NAMALWA (cell line): ENCODE results near the gene CADM1.

ENCODE experiments used
- DNase-seq: peaks from one replicate; pipeline ENCODE4 v3.0.0-alpha.2; 2015; ENCODE audit warnings: low spot score

CADM1 gene

GRCh38 chr11:115352805-115353485 lies 151.3 kb downstream of the CADM1 start:
- DNase-seq, result no peak

- no peak for DNase-seq
Observed at GRCh38 chr11:115349335-115350017, 154.7 kb downstream of the CADM1 start.

- DNase-seq, result no peak
Observed at GRCh38 chr11:115348416-115348815, 155.8 kb downstream of the CADM1 start.

- no peak for DNase-seq
Observed at GRCh38 chr11:115347106-115347505, 157.1 kb downstream of the CADM1 start.

GRCh38 chr11:115345840-115346239 lies 158.4 kb downstream of the CADM1 start:
- DNase-seq, result no peak

- no peak for DNase-seq
Observed at GRCh38 chr11:115345361-115345760, 158.9 kb downstream of the CADM1 start.

- no peak for DNase-seq
Observed at GRCh38 chr11:115344846-115345245, 159.4 kb downstream of the CADM1 start.

- no peak for DNase-seq
Observed at GRCh38 chr11:115342142-115342541, 162.1 kb downstream of the CADM1 start.

GRCh38 chr11:115340874-115341273 lies 163.3 kb downstream of the CADM1 start:
- no peak for DNase-seq

- no peak for DNase-seq
Observed at GRCh38 chr11:115338476-115338875, 165.7 kb downstream of the CADM1 start.

GRCh38 chr11:115334932-115335788 lies 169.1 kb downstream of the CADM1 start:
- DNase-seq, result peak; percentile 47

GRCh38 chr11:115333949-115334348 lies 170.3 kb downstream of the CADM1 start:
- DNase-seq, result no peak

- no peak for DNase-seq
Observed at GRCh38 chr11:115333121-115333520, 171.1 kb downstream of the CADM1 start.

GRCh38 chr11:115330684-115331482 lies 173.3 kb downstream of the CADM1 start:
- DNase-seq, result no peak

- no peak for DNase-seq
Observed at GRCh38 chr11:115326526-115326925, 177.7 kb downstream of the CADM1 start.

GRCh38 chr11:115325523-115325922 lies 178.7 kb downstream of the CADM1 start:
- DNase-seq, result no peak

- peak; percentile 74 for DNase-seq
Observed at GRCh38 chr11:115324581-115325432, 179.4 kb downstream of the CADM1 start.

GRCh38 chr11:115322553-115323203 lies 181.5 kb downstream of the CADM1 start:
- no peak for DNase-seq

- no peak for DNase-seq
Observed at GRCh38 chr11:115321605-115322289, 182.5 kb downstream of the CADM1 start.
